Stimulated activated naive B cell treated with anti-CD40 and anti-IgM and Interleukin-4, amounts not matched to agents 10 μg/mL and 1 μg/mL and 100 μg/mL, for 72 hours (primary cell): ENCODE data around the gene KIAA1217.

ENCODE experiments used
- ATAC-seq, 2 donors: fragments of 150-1000 bp; cut with Tn5 transposase; replicated peaks; 2 replicates each; pipeline ENCODE4 v1.10.0; 2021; ENCODE audit warnings: moderate library complexity in 1 of 2
- DNase-seq: peaks from one replicate; pipeline ENCODE4 v3.0.0; 2021
- H3K27ac Mint-ChIP-seq: one replicate; pipeline ENCODE4 v1.8.0; 2022; ENCODE audit warnings: mild to moderate bottlenecking, mixed read lengths
- H3K27me3 Mint-ChIP-seq, 2 donors: one replicate each; pipeline ENCODE4 v1.8.0; 2022; ENCODE audit warnings: mixed read lengths in 2 of 2
- H3K36me3 Mint-ChIP-seq, 2 donors: one replicate each; pipeline ENCODE4 v1.8.0; 2022; ENCODE audit warnings: mixed read lengths in 2 of 2, mild to moderate bottlenecking in 1 of 2
- H3K4me1 Mint-ChIP-seq, 2 donors: one replicate each; pipeline ENCODE4 v1.8.0; 2022; ENCODE audit warnings: mixed read lengths in 2 of 2, mild to moderate bottlenecking in 1 of 2
- H3K4me3 Mint-ChIP-seq, 2 donors: one replicate each; pipeline ENCODE4 v1.8.0; 2022; ENCODE audit warnings: mild to moderate bottlenecking in 2 of 2, mixed read lengths in 2 of 2, moderate library complexity in 1 of 2
- H3K9me3 Mint-ChIP-seq, 2 donors: one replicate each; pipeline ENCODE4 v1.8.0; 2022; ENCODE audit warnings: mixed read lengths in 2 of 2, mild to moderate bottlenecking in 1 of 2

Gene KIAA1217

DNA sequence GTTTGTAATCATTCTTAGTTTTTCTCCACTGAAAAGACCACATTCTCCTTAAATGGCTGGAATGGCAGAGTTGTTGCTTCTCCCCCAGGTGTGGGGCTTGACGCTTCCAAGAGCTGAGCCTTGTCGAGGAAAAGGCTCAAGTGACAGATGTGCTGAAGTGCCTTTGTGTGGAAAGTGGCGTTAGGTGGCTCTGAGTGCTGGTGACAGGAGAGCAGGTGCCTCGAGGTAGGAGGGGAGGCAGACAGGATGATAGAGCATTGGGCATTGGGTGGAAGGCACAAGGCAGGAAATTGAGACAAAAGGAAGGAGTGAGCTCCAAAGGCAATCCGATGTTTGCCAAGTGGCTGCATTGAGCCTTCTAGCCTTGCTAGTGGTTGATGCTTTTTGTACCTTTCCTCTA is 6.7 kb downstream of the KIAA1217 start:
- H3K4me1 Mint-ChIP-seq = peaks cover 0 to under 1% of the 10 kb centered on the region in 2 donors
- peaks cover 0 to 2% of the 10 kb centered on the region in 2 donors for H3K9me3 Mint-ChIP-seq
- H3K27me3 Mint-ChIP-seq = peaks cover 17 to 23% of the 10 kb centered on the region in 2 donors
- H3K27ac Mint-ChIP-seq = no peak overlapping the region
- ATAC-seq = no peak
- H3K4me3 Mint-ChIP-seq = no peak overlapping the region
- H3K36me3 Mint-ChIP-seq = no peaks in the 10 kb centered on the region
- no peak for DNase-seq

DNA sequence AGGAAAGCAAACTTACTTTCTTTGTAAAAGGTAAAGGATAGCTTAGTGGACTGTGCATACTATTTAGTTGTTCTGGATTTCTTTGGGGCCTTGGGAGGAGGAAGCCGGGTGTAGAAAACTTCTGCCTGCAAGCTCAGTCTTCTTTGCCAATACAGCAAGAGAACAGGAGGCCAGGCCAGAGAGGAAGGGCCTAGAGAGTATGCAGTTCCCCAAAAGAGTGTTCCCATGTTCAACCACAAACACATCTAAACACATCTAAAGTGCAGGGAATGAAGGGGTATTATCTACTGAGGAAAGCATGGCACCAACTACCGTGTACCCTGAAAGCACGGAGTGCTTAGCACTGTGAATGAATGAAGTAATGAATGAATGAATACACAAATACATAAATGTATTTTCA is 11.0 kb downstream of the KIAA1217 start:
- Mint-ChIP-seq H3K27ac (no peak overlapping the region), H3K4me3 (no peak overlapping the region), H3K9me3 (no peaks in the 10 kb centered on the region), H3K4me1 (no peaks in the 10 kb centered on the region), H3K36me3 (no peaks in the 10 kb centered on the region), H3K27me3 (peaks cover 6 to 7% of the 10 kb centered on the region in 2 donors)
- ATAC-seq (no peak), DNase-seq (no peak)

- Mint-ChIP-seq H3K9me3 (no peaks in the 10 kb centered on the region), H3K36me3 (no peaks in the 10 kb centered on the region), H3K27ac (no peak overlapping the region), H3K4me3 (no peak overlapping the region), H3K27me3 (no peaks in the 10 kb centered on the region), H3K4me1 (no peaks in the 10 kb centered on the region)
- ATAC-seq (no peak), DNase-seq (no peak)
Measured at GRCh38 chr10:24223341-24223740, 14.4 kb downstream of the KIAA1217 start.

DNA sequence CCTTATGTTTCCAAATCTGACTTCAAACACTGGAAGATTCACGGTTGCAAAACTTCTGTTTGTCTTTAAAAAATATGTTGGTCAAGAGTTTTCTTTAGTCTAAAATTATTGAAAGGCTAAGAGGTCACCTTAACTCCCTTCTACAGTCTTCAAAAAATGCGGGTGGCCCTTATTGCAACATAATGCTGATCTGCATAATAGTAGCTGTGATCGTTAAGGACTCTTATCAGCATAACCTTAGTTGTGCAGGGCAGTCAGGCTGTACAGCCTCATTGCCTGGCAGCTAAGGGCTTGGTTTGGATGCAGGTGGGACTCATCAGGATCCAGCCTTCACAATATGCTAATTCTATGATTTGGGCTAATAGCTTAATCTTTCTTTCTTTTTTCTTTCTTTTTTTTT is 15.0 kb downstream of the KIAA1217 start:
- ATAC-seq (no peak), DNase-seq (no peak)
- Mint-ChIP-seq H3K27me3 (no peaks in the 10 kb centered on the region), H3K4me3 (no peak overlapping the region), H3K4me1 (no peaks in the 10 kb centered on the region), H3K9me3 (no peaks in the 10 kb centered on the region), H3K27ac (no peak overlapping the region), H3K36me3 (no peaks in the 10 kb centered on the region)

GRCh38 chr10:24228642-24229041 is 19.7 kb downstream of the KIAA1217 start:
- Mint-ChIP-seq H3K4me3 (no peak overlapping the region), H3K27me3 (no peaks in the 10 kb centered on the region), H3K9me3 (no peaks in the 10 kb centered on the region), H3K4me1 (no peaks in the 10 kb centered on the region), H3K36me3 (no peaks in the 10 kb centered on the region), H3K27ac (no peak overlapping the region)
- ATAC-seq = no peak
- no peak for DNase-seq

DNA sequence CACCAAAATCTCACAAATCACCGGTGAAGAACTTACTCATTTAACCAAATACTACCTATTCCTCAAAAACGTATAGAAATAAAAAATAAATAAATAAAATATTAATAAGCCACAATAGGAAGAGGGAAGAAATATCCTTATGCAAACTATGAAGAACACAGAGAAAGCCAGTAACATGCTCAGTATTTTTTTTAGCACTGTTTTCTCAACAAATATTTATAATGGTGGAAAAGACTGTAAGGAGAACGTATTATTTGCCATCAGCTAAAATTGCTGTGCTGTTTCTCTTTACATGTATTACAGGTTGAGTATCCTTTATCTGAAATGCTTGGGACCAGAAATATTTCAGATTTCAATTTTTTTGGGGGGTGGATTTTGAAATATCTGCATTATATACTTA is 21.0 kb downstream of the KIAA1217 start:
- Mint-ChIP-seq H3K27me3 (no peaks in the 10 kb centered on the region), H3K36me3 (no peaks in the 10 kb centered on the region), H3K4me3 (no peak overlapping the region), H3K27ac (no peak overlapping the region), H3K9me3 (no peaks in the 10 kb centered on the region), H3K4me1 (no peaks in the 10 kb centered on the region)
- DNase-seq (no peak), ATAC-seq (no peak)

DNA sequence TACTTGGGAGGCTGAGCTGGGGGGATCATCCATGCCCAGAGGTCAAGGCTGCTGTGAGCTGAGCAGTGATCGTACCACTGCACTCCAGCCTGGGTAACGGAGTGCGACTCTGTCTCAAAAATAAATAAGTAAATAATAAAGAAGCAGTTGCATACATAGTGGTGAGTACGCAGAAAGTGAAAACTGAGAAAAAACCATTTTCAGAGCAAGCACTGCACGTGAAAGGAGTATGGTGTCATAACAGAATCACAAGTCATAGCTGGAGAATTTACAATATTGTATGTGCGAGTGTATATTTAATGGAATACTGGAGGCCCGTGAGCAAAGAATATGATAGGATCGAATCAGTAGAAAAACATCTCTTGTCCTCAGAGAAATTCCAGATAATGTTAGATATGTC is 22.3 kb downstream of the KIAA1217 start:
- DNase-seq = no peak
- no peaks in the 10 kb centered on the region for H3K4me1 Mint-ChIP-seq

DNA sequence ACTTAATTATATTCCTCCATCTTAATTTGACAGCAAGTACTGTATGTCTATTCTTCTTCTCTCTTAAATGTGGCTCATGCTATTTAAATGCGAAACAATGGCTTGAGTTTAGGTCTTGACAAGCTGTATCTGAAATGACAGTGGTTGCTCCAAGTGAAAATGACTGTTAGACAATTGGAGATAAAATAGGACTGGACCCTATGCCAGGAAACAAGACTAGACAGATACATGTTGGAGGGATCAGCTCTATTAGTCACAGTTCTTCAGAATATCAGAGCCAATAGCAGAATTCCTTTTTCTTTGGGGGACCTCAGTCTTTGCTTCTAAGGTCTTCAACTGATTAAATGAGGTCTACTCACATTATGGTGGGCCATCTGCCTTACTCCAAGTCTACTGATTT is 25.8 kb downstream of the KIAA1217 start:
- Mint-ChIP-seq H3K4me1 (no peaks in the 10 kb centered on the region), H3K4me3 (no peak overlapping the region), H3K27me3 (peaks cover 4 to 19% of the 10 kb centered on the region in 2 donors), H3K36me3 (no peaks in the 10 kb centered on the region), H3K9me3 (no peaks in the 10 kb centered on the region), H3K27ac (no peak overlapping the region)
- ATAC-seq = no peak
- DNase-seq = no peak

More for the DNA sequence above, 22.3 kb downstream of the KIAA1217 start:
- no peaks in the 10 kb centered on the region for H3K9me3 Mint-ChIP-seq
- H3K27me3 Mint-ChIP-seq = no peaks in the 10 kb centered on the region
- no peak overlapping the region for H3K4me3 Mint-ChIP-seq
- no peak overlapping the region for H3K27ac Mint-ChIP-seq
- no peak for ATAC-seq
- H3K36me3 Mint-ChIP-seq = no peaks in the 10 kb centered on the region

GRCh38 chr10:24235471-24235870 is 26.5 kb downstream of the KIAA1217 start:
- Mint-ChIP-seq H3K4me3 (no peak overlapping the region), H3K27ac (no peak overlapping the region), H3K9me3 (no peaks in the 10 kb centered on the region), H3K27me3 (peaks cover 4 to 22% of the 10 kb centered on the region in 2 donors), H3K4me1 (no peaks in the 10 kb centered on the region), H3K36me3 (no peaks in the 10 kb centered on the region)
- no peak for DNase-seq
- no peak for ATAC-seq

DNA sequence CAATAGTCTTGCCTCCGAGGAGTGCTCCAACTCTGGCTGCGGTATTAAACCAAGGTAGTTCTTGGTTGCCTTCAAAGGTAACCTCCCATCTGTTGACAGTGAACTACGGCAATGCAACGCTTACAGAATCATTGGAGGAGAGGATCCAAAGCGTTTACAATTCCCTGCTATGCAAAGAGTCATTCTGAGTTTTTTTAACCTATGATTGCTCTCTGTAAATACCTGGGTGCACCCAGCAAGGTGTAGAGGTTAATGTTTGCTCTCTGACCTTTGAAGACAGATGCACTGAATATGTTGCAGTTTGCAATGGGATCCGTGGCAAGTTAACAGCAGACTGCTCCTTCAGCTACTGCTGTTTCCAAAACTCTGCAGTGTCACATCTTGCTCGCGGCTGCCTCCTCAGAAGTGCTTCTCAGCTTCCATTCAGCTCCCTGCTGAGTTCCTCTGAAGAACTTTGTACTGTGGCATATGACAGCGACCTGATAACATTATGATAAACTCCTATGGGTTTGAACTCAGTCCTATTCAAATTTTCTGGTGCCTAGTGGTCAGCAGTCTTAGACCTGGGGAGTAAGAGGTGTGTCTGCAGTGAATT is 29.0 kb downstream of the KIAA1217 start:
- no peak overlapping the region for H3K27ac Mint-ChIP-seq
- ATAC-seq = no peak
- peaks cover 4 to 22% of the 10 kb centered on the region in 2 donors for H3K27me3 Mint-ChIP-seq
- no peaks in the 10 kb centered on the region for H3K36me3 Mint-ChIP-seq
- H3K4me1 Mint-ChIP-seq = no peaks in the 10 kb centered on the region
- H3K9me3 Mint-ChIP-seq = no peaks in the 10 kb centered on the region
- no peak for DNase-seq
- no peak overlapping the region for H3K4me3 Mint-ChIP-seq

DNA sequence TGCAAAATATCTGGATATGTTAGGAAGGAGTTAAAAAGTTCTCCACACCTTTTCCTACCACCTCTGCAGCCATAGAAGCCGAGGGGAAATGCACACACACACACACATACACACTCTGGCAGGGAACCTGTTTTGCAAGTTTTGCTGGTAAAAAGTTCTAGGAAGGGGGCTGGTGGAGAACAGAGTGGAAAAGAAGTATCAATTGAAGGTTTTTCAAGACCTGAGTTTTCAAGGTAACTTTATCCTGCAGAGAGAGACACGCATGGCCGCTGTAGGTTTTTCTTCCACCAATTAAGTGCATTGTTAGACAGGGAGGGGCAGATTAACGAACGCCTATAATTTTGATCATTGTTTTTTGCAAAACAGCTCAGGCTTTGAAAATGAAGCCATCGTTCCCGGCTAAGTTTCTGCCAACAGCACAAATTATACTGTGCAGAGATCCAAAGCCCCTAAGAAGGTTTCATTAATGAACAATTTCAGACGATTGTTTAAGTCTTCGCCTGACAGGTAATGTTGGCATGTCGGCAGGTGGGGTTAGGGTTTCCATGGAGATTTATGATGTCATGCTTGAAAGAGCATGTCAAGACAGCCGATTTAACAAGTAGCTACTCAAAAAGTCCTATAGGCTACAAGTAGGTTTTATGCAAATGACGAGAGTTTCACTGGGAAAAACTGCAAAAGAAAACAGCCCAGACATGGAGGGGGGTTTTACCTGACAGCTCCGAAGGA is 29.7 kb downstream of the KIAA1217 start:
- Mint-ChIP-seq H3K36me3 (no peaks in the 10 kb centered on the region), H3K27ac (no peak overlapping the region), H3K4me3 (no peak overlapping the region), H3K27me3 (peaks cover 4 to 22% of the 10 kb centered on the region in 2 donors), H3K9me3 (no peaks in the 10 kb centered on the region), H3K4me1 (no peaks in the 10 kb centered on the region)
- ATAC-seq (no peak), DNase-seq (no peak)

GRCh38 chr10:24239289-24240040 is 30.5 kb downstream of the KIAA1217 start:
- DNase-seq (no peak), ATAC-seq (no peak)
- peaks cover 4 to 22% of the 10 kb centered on the region in 2 donors for H3K27me3 Mint-ChIP-seq
- no peak overlapping the region for H3K27ac Mint-ChIP-seq
- H3K36me3 Mint-ChIP-seq = no peaks in the 10 kb centered on the region
- no peaks in the 10 kb centered on the region for H3K9me3 Mint-ChIP-seq
- H3K4me3 Mint-ChIP-seq = no peak overlapping the region
- no peaks in the 10 kb centered on the region for H3K4me1 Mint-ChIP-seq

DNA sequence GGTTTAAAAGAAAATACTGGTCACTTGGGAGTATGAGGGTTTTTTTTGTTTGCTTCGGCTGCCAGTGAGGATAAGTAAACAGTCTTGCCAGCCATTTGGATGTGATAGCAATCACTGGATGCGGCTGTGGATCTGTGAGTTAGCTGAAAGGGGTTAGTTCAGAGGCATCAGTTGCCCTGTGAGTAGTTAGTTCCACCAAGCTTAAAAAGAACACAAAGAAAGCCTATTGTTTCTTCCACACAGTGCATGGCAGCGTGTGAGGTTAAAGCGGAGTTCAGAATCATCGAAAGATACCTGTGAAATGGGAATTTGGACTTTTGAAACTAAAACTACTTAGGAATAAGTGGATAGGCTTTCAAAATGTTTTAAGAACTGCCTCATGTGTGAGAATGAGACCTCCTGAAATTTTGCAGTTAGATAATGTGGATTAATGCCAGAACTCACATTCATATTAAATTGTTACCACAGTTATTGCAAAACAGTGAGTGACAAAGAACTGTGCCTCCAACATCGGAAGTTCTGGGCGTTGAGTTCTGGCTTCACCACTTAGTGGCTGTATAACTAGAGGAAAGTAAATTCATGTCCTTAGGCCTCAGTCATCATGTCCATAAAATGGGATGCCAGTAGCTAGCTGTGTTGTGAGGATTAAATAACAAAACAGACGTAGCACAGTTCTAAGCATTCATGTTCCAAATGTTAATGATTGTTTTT is 31.3 kb downstream of the KIAA1217 start:
- no peak overlapping the region for H3K4me3 Mint-ChIP-seq
- H3K36me3 Mint-ChIP-seq = no peaks in the 10 kb centered on the region
- peaks cover 4 to 22% of the 10 kb centered on the region in 2 donors for H3K27me3 Mint-ChIP-seq
- no peaks in the 10 kb centered on the region for H3K9me3 Mint-ChIP-seq
- ATAC-seq = no peak
- H3K4me1 Mint-ChIP-seq = no peaks in the 10 kb centered on the region
- DNase-seq = no peak
- no peak overlapping the region for H3K27ac Mint-ChIP-seq

GRCh38 chr10:24241536-24242040 is 32.6 kb downstream of the KIAA1217 start:
- DNase-seq = no peak
- Mint-ChIP-seq H3K36me3 (no peaks in the 10 kb centered on the region), H3K27ac (no peak overlapping the region), H3K4me3 (no peak overlapping the region), H3K9me3 (no peaks in the 10 kb centered on the region), H3K4me1 (no peaks in the 10 kb centered on the region), H3K27me3 (peaks cover 4 to 22% of the 10 kb centered on the region in 2 donors)
- no peak for ATAC-seq
